ENCODE results near the gene EFR3B. TPM values are rescaled to one million over a fixed set of nuclear protein-coding genes. Genes with fewer than 3 reads are reported as not detected.
"Not testable (repeated sequence)": the region's sequence is repeated elsewhere in the genome, so short reads cannot be mapped to it uniquely, and the experiment has no call there.

The EFR3B gene
- polyA plus RNA-seq, 2 of the 4 experiments (the other 2 are of a cell fraction) = 6.5 to 12.5 TPM

GRCh38 chr2:25146896-25147295 is 105.0 kb downstream of the EFR3B start:
- ATAC-seq (no peak), FAIRE-seq (no peak), DNase-seq (ENCODE audit: low read depth in 1 of 2, low spot score in 1 of 2) (no peak)
- CTCF ChIA-PET = interaction anchor here (1.0 to 2.6 kb wide), 4 partner anchors 18 to 171 kb away, joined by 3 to 11 read pairs (median 4); no protein-coding TSS in a partner anchor
- H3K9me3 ChIP-seq = no peaks in the 10 kb centered on the region
- 94% methylated on average over 10 of the region's 10 CpGs for WGBS (ENCODE audit: missing lambda C conversion rate)
- H3K4me1 ChIP-seq = no peaks in the 10 kb centered on the region
- POLR2A ChIA-PET = no interaction called here
- TF ChIP-seq NPAS2 (CRISPR knock-in tag; IDR thresholded peaks at IDR 0.05; ENCODE audit: borderline replicate concordance) = no peak
- TF ChIP-seq FOSL2 (IDR thresholded peaks at IDR 0.05) = no peak
- TF ChIP-seq FOSL2 (CRISPR knock-in tag; IDR thresholded peaks at IDR 0.05) = no peak
- no peak for TF ChIP-seq ZSCAN20 (CRISPR knock-in tag; IDR thresholded peaks at IDR 0.05)
- no peak for TF ChIP-seq CHD2 (IDR thresholded peaks at IDR 0.05; ENCODE audit: low read length, partially characterized antibody)
- no peak for TF ChIP-seq EHMT2 (IDR thresholded peaks at IDR 0.05; ENCODE audit: low read depth)
- TF ChIP-seq BHLHE40 (IDR thresholded peaks at IDR 0.05; ENCODE audit: low read depth, low read length) = no peak
- no peak for TF ChIP-seq HES2 (IDR thresholded peaks at IDR 0.05)
- TF ChIP-seq MAFK (IDR thresholded peaks at IDR 0.05; ENCODE audit: partially characterized antibody) = no peak
- TF ChIP-seq KDM1A (IDR thresholded peaks at IDR 0.05; ENCODE audit: low read depth) = no peak
- TF ChIP-seq CBX2 (IDR thresholded peaks at IDR 0.05; ENCODE audit: borderline replicate concordance, low read depth) = no peak
- no peak for TF ChIP-seq ZC3H11A (IDR thresholded peaks at IDR 0.05)
- no peak for TF ChIP-seq FOXS1 (CRISPR knock-in tag; IDR thresholded peaks at IDR 0.05)
- H3K4me3 ChIP-seq = no peak overlapping the region
- no peak overlapping the region for H3K27ac ChIP-seq
- H3K4me2 ChIP-seq = no peak overlapping the region

GRCh38 chr2:25149646-25150045 is 107.8 kb downstream of the EFR3B start:
- Histone ChIP-seq H3K4me1 (no peaks in the 10 kb centered on the region), H3K9me3 (no peaks in the 10 kb centered on the region), H3K4me2 (no peak overlapping the region), H3K4me3 (no peak overlapping the region), H3K27ac (no peak overlapping the region)
- 95% methylated on average over 6 of the region's 6 CpGs for WGBS (ENCODE audit: missing lambda C conversion rate)
- CTCF ChIA-PET = interaction anchor here (0.7 to 2.0 kb wide), 5 partner anchors 12 to 174 kb away, joined by 3 to 7 read pairs (median 3); no protein-coding TSS in a partner anchor
- TF ChIP-seq JUNB (IDR thresholded peaks at IDR 0.05) (no peak), HES2 (IDR thresholded peaks at IDR 0.05) (no peak), ESRRA (IDR thresholded peaks at IDR 0.05; ENCODE audit: borderline replicate concordance, low read length) (no peak), RCOR1 (IDR thresholded peaks at IDR 0.05; ENCODE audit: low read depth, low read length) (no peak), EHF (CRISPR knock-in tag; IDR thresholded peaks at IDR 0.05) (no peak), POLR2A (IDR thresholded peaks at IDR 0.05; ENCODE audit: low read length) (no peak), PHF8 (IDR thresholded peaks at IDR 0.05; ENCODE audit: borderline replicate concordance, low read depth) (no peak), HOXB13 (CRISPR knock-in tag; IDR thresholded peaks at IDR 0.05; ENCODE audit: low read depth) (no peak), RFX5 (IDR thresholded peaks at IDR 0.05) (no peak), ZC3H11A (IDR thresholded peaks at IDR 0.05) (no peak), KDM5A (IDR thresholded peaks at IDR 0.05) (no peak), MAFK (IDR thresholded peaks at IDR 0.05; ENCODE audit: partially characterized antibody) (no peak), MAZ (IDR thresholded peaks at IDR 0.05; ENCODE audit: borderline replicate concordance, low read depth, low read length) (no peak), E2F6 (IDR thresholded peaks at IDR 0.05; ENCODE audit: borderline replicate concordance, low read depth) (no peak), USF2 (IDR thresholded peaks at IDR 0.05) (no peak), MAX (IDR thresholded peaks at IDR 0.05) (no peak), RNF2 (IDR thresholded peaks at IDR 0.05; ENCODE audit: borderline replicate concordance, low read depth) (no peak), CTCF (IDR thresholded peaks at IDR 0.05) (no peak), TFCP2L1 (CRISPR knock-in tag; IDR thresholded peaks at IDR 0.05) (no peak)
- FAIRE-seq = no peak
- ATAC-seq = no peak
- DNase-seq (ENCODE audit: low read depth in 1 of 2, low spot score in 1 of 2) = no peak
- POLR2A ChIA-PET = no interaction called here

- POLR2A ChIA-PET; FAIRE-seq; H3K27ac ChIP-seq; DNase-seq (ENCODE audit: low read depth in 1 of 2, low spot score in 1 of 2); H3K9me3 ChIP-seq; H3K4me1 ChIP-seq; ATAC-seq; H3K4me2 ChIP-seq; H3K4me3 ChIP-seq: not testable (repeated sequence)
- CTCF ChIA-PET = interaction anchor here (2.6 kb wide), 1 partner anchor 176 kb away, joined by 11 read pairs; no protein-coding TSS in a partner anchor
- 92% methylated on average over 5 of the region's 5 CpGs for WGBS (ENCODE audit: missing lambda C conversion rate)
These were observed 109.1 kb downstream of the EFR3B start for GRCh38 chr2:25150993-25151392.
